Measurements from ENCODE around the gene FOXM1. TPM values are rescaled to one million over a fixed set of nuclear protein-coding genes. Genes with fewer than 3 reads are reported as not detected.
A peak's percentile ranks its signal among the peaks of the same experiment; 100 is the strongest.

Gene FOXM1
- total RNA-seq, 1 experiment from 2014 or later, result 200 TPM

DNA sequence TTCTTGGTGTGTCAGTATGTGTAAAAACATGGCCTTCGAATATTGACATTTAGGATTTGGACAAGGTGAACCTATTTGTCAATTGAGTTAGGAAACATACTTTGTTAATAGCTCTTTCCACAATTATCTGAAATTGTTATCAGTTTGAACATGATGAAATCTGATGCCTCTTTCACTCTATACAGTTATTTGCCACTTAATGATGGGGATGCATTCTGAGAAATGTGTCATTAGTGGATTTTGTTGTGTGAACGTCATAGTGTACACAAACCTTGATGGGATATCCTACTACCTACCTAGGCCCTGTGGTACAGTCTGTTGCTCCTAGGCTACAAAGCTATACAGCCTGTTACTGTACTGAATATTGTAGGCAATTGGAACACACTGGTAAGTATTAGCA is 18.5 kb upstream of the FOXM1 start:
- DNase-seq (ENCODE audit: low spot score), result no peak
- Histone ChIP-seq H3K4me3 (ENCODE audit: low read depth, low read length, poor library complexity, severe bottlenecking) (no peak overlapping the region), H3K27ac (ENCODE audit: low read depth, low read length, poor library complexity, severe bottlenecking) (no peak overlapping the region), H3K36me3 (ENCODE audit: insufficient read depth, low read length, poor library complexity, severe bottlenecking) (no peaks in the 10 kb centered on the region), H3K27me3 (replicated peaks; ENCODE audit: insufficient read depth, low read depth, low read length, poor library complexity) (no peaks in the 10 kb centered on the region), H3K4me1 (ENCODE audit: insufficient read depth, low read length, poor library complexity, severe bottlenecking) (peaks cover 10% of the 10 kb centered on the region), H3K9me3 (ENCODE audit: low read depth, low read length, poor library complexity, severe bottlenecking) (no peaks in the 10 kb centered on the region)
- intact Hi-C loops (cut with micrococcal nuclease; ENCODE audit: unreplicated experiment), result no loop called here
- no peak for TF ChIP-seq EZH2 (IDR thresholded peaks at IDR 0.05; ENCODE audit: borderline replicate concordance, low read depth, low read length, poor library complexity, severe bottlenecking)
- TF ChIP-seq, protein P1, sequence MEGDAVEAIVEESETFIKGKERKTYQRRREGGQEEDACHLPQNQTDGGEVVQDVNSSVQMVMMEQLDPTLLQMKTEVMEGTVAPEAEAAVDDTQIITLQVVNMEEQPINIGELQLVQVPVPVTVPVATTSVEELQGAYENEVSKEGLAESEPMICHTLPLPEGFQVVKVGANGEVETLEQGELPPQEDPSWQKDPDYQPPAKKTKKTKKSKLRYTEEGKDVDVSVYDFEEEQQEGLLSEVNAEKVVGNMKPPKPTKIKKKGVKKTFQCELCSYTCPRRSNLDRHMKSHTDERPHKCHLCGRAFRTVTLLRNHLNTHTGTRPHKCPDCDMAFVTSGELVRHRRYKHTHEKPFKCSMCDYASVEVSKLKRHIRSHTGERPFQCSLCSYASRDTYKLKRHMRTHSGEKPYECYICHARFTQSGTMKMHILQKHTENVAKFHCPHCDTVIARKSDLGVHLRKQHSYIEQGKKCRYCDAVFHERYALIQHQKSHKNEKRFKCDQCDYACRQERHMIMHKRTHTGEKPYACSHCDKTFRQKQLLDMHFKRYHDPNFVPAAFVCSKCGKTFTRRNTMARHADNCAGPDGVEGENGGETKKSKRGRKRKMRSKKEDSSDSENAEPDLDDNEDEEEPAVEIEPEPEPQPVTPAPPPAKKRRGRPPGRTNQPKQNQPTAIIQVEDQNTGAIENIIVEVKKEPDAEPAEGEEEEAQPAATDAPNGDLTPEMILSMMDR (conservative IDR thresholded peaks at IDR 0.05; ENCODE audit: low read depth, low read length), result no peak
- CTCF ChIA-PET, result no interaction called here
- POLR2A ChIA-PET (ENCODE audit: low non-redundant PET), result no interaction called here
- no TSS peak for BruUV-seq (replicated peaks)

DNA sequence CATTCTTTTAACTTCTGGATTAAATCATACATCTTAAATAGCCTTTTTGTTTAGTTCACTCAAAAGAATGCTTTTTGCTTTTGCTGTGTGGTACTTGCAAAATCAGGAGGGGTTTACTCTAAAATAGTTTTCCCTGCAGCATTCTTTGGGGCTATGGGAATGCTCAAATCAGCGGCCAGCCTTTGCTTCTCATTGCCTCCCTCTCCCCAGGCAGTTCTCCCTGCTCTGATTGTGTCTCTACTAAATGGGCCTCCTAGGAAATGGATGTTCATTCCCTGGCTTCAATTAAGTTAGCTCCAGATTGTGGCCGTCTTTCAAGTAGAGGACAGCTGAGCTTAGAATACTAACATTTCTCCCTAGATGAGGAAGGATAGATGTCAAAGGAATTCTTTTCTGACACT is 18.1 kb upstream of the FOXM1 start:
- DNase-seq (ENCODE audit: low spot score), result no peak
- H3K27ac ChIP-seq (ENCODE audit: low read depth, low read length, poor library complexity, severe bottlenecking), result peak overlapping the region; percentile 10
- no TSS peak for BruUV-seq (replicated peaks)
- no peak for TF ChIP-seq EZH2 (IDR thresholded peaks at IDR 0.05; ENCODE audit: borderline replicate concordance, low read depth, low read length, poor library complexity, severe bottlenecking)
- TF ChIP-seq, protein P1 (conservative IDR thresholded peaks at IDR 0.05; ENCODE audit: low read depth, low read length), result no peak
- H3K4me1 ChIP-seq (ENCODE audit: insufficient read depth, low read length, poor library complexity, severe bottlenecking), result peaks cover 14% of the 10 kb centered on the region
- H3K4me3 ChIP-seq (ENCODE audit: low read depth, low read length, poor library complexity, severe bottlenecking), result no peak overlapping the region
- CTCF ChIA-PET, result no interaction called here
- H3K27me3 ChIP-seq (replicated peaks; ENCODE audit: insufficient read depth, low read depth, low read length, poor library complexity), result no peaks in the 10 kb centered on the region
- intact Hi-C loops (cut with micrococcal nuclease; ENCODE audit: unreplicated experiment), result no loop called here
- H3K9me3 ChIP-seq (ENCODE audit: low read depth, low read length, poor library complexity, severe bottlenecking), result no peaks in the 10 kb centered on the region
- POLR2A ChIA-PET (ENCODE audit: low non-redundant PET), result no interaction called here
- no peaks in the 10 kb centered on the region for H3K36me3 ChIP-seq (ENCODE audit: insufficient read depth, low read length, poor library complexity, severe bottlenecking)

DNA sequence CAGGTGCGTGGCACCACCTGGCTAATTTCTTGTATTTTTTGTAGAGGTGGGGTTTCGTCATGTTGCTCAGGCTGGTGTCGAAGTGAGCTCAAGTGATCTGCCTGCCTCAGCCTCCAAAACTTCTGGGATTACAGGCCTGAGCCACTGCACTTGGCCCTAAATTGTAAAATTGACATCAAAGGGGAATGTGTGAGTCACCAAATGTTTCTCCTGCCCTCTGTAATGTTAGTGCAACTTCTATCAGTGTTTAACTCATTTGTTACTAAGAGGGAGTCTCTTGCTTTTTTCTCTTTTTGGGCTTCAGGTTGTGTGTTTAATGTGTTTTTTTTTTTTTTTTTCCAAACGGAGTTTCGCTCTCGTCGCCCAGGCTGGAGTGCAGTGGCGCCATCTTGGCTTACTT is 16.0 kb upstream of the FOXM1 start:
- no peak overlapping the region for H3K4me3 ChIP-seq (ENCODE audit: low read depth, low read length, poor library complexity, severe bottlenecking)

More for the DNA sequence above, 16.0 kb upstream of the FOXM1 start:
- no peaks in the 10 kb centered on the region for H3K27me3 ChIP-seq (replicated peaks; ENCODE audit: insufficient read depth, low read depth, low read length, poor library complexity)
- DNase-seq (ENCODE audit: low spot score), result peak; percentile 30
- ChIA-PET POLR2A (ENCODE audit: low non-redundant PET) (no interaction called here), CTCF (interaction anchor here (1.0 kb wide), 1 partner anchor 149 kb away, joined by 5 read pairs; no protein-coding TSS in a partner anchor)
- BruUV-seq (replicated peaks), result no TSS peak
- H3K27ac ChIP-seq (ENCODE audit: low read depth, low read length, poor library complexity, severe bottlenecking), result no peak overlapping the region
- TF ChIP-seq, protein P1 (conservative IDR thresholded peaks at IDR 0.05; ENCODE audit: low read depth, low read length), result no peak
- no peak for TF ChIP-seq EZH2 (IDR thresholded peaks at IDR 0.05; ENCODE audit: borderline replicate concordance, low read depth, low read length, poor library complexity, severe bottlenecking)
- H3K36me3 ChIP-seq (ENCODE audit: insufficient read depth, low read length, poor library complexity, severe bottlenecking), result peaks cover 12% of the 10 kb centered on the region
- intact Hi-C loops (cut with micrococcal nuclease; ENCODE audit: unreplicated experiment), result no loop called here
- peaks cover 14% of the 10 kb centered on the region for H3K4me1 ChIP-seq (ENCODE audit: insufficient read depth, low read length, poor library complexity, severe bottlenecking)
- H3K9me3 ChIP-seq (ENCODE audit: low read depth, low read length, poor library complexity, severe bottlenecking), result no peaks in the 10 kb centered on the region

Measured in A673 (cell line).